Activated B cell treated with CpG ODN at 0.5 μM for 24 hours (primary cell): ENCODE data around the gene MTF1. TPM values are rescaled to one million over a fixed set of nuclear protein-coding genes. Genes with fewer than 3 reads are reported as not detected.

ENCODE experiments used
- ATAC-seq: fragments of 200-7000 bp; cut with Tn5 transposase; one replicate; pipeline ENCODE4 v1.10.0; 2021; ENCODE audit warnings: low read depth, mild to moderate bottlenecking, moderate library complexity
- CTCF ChIA-PET: fragments of 350-600 bp; sonication (Branson Sonifier 250); formaldehyde crosslinking; loops from one replicate; lab custom pipeline; 2021; ENCODE audit warnings: antibody characterized with exemption; lab: Charles Lee
- POLR2A ChIA-PET: fragments of 350-600 bp; sonication (Branson Sonifier 250); formaldehyde crosslinking; loops from one replicate; lab custom pipeline; 2021; ENCODE audit warnings: antibody characterized with exemption; lab: Charles Lee
- DNase-seq: peaks from one replicate; pipeline ENCODE4 v3.0.0; 2022
- H3K27ac Mint-ChIP-seq: one replicate; pipeline ENCODE4 v1.8.0; 2020; ENCODE audit warnings: mixed read lengths
- H3K27me3 Mint-ChIP-seq: one replicate; pipeline ENCODE4 v1.8.0; 2021; ENCODE audit warnings: mixed read lengths
- H3K36me3 Mint-ChIP-seq: one replicate; pipeline ENCODE4 v1.8.0; 2021; ENCODE audit warnings: low read depth, mixed read lengths
- H3K4me1 Mint-ChIP-seq: one replicate; pipeline ENCODE4 v1.8.0; 2021; ENCODE audit warnings: mixed read lengths
- H3K4me3 Mint-ChIP-seq: one replicate; pipeline ENCODE4 v1.8.0; 2020; ENCODE audit warnings: mild to moderate bottlenecking, mixed read lengths
- H3K9me3 Mint-ChIP-seq: one replicate; pipeline ENCODE4 v1.8.0; 2020; ENCODE audit warnings: mixed read lengths
- CTCF ChIP-seq: fragments of 200-600 bp; IDR thresholded peaks from one replicate; pipeline ENCODE4 v1.8.0; 2022; ENCODE audit warnings: antibody characterized with exemption, mild to moderate bottlenecking
- intact Hi-C: fragments of 100-400 bp; cut with micrococcal nuclease; formaldehyde crosslinking; loops from one replicate; pipeline ENCODE4 v1.15.1; 2024
- total RNA-seq: library from RNA; stranded (reverse); gene quantifications from 2 replicates; pipeline ENCODE4 v1.2.3, GENCODE V29; 2022

Gene MTF1
- total RNA-seq, 1 donor from 2014 or later, result 36.2 TPM

- TF ChIP-seq CTCF, result no peak
- H3K27ac Mint-ChIP-seq, result no peak overlapping the region
- DNase-seq (no peak), ATAC-seq (no peak)
- POLR2A ChIA-PET, result interaction anchor here (0.6 kb wide), 1 partner anchor 1470 kb away, joined by 3 read pairs; no protein-coding TSS in a partner anchor
- H3K4me1 Mint-ChIP-seq, result no peaks in the 10 kb centered on the region
- H3K9me3 Mint-ChIP-seq, result no peaks in the 10 kb centered on the region
- intact Hi-C loops, result no loop called here
- no peak overlapping the region for H3K4me3 Mint-ChIP-seq
- no peaks in the 10 kb centered on the region for H3K27me3 Mint-ChIP-seq
- H3K36me3 Mint-ChIP-seq, result peaks cover 77% of the 10 kb centered on the region
- CTCF ChIA-PET, result no interaction called here
These were observed 9.1 kb upstream of the MTF1 start for GRCh38 chr1:37868466-37868865.

GRCh38 chr1:37867784-37868183 is 8.4 kb upstream of the MTF1 start:
- ATAC-seq, result no peak
- no peak overlapping the region for H3K4me3 Mint-ChIP-seq
- no peak for TF ChIP-seq CTCF
- ChIA-PET CTCF (no interaction called here), POLR2A (no interaction called here)
- intact Hi-C loops, result no loop called here
- H3K9me3 Mint-ChIP-seq, result no peaks in the 10 kb centered on the region
- DNase-seq, result no peak
- no peak overlapping the region for H3K27ac Mint-ChIP-seq
- H3K4me1 Mint-ChIP-seq, result no peaks in the 10 kb centered on the region
- H3K36me3 Mint-ChIP-seq, result peaks cover 71% of the 10 kb centered on the region
- no peaks in the 10 kb centered on the region for H3K27me3 Mint-ChIP-seq

GRCh38 chr1:37866491-37866890 is 7.1 kb upstream of the MTF1 start:
- ChIA-PET CTCF (no interaction called here), POLR2A (no interaction called here)
- no peaks in the 10 kb centered on the region for H3K4me1 Mint-ChIP-seq
- DNase-seq (no peak), ATAC-seq (no peak)
- intact Hi-C loops, result no loop called here
- no peaks in the 10 kb centered on the region for H3K9me3 Mint-ChIP-seq
- H3K36me3 Mint-ChIP-seq, result peaks cover 71% of the 10 kb centered on the region
- no peak overlapping the region for H3K27ac Mint-ChIP-seq
- no peak overlapping the region for H3K4me3 Mint-ChIP-seq
- no peaks in the 10 kb centered on the region for H3K27me3 Mint-ChIP-seq
- no peak for TF ChIP-seq CTCF

- no peak overlapping the region for H3K27ac Mint-ChIP-seq
- intact Hi-C loops, result no loop called here
- no peak for ATAC-seq
- no peak for DNase-seq
- CTCF ChIA-PET, result no interaction called here
- H3K36me3 Mint-ChIP-seq, result peaks cover 63% of the 10 kb centered on the region
- POLR2A ChIA-PET, result interaction anchor here (0.7 kb wide), 1 partner anchor 306 kb away, joined by 4 read pairs; no protein-coding TSS in a partner anchor
- no peaks in the 10 kb centered on the region for H3K27me3 Mint-ChIP-seq
- H3K9me3 Mint-ChIP-seq, result no peaks in the 10 kb centered on the region
- H3K4me3 Mint-ChIP-seq, result no peak overlapping the region
- no peak for TF ChIP-seq CTCF
- no peaks in the 10 kb centered on the region for H3K4me1 Mint-ChIP-seq
These were observed 6.1 kb upstream of the MTF1 start for GRCh38 chr1:37865348-37866120.

GRCh38 chr1:37862330-37862729 is 2.9 kb upstream of the MTF1 start:
- intact Hi-C loops, result no loop called here
- Mint-ChIP-seq H3K4me3 (no peak overlapping the region), H3K4me1 (peaks cover 17% of the 10 kb centered on the region), H3K27ac (no peak overlapping the region), H3K27me3 (no peaks in the 10 kb centered on the region), H3K36me3 (peaks cover 42% of the 10 kb centered on the region), H3K9me3 (no peaks in the 10 kb centered on the region)
- CTCF ChIA-PET, result interaction anchor here (0.6 to 0.7 kb wide), 3 partner anchors 16 to 34 kb away, joined by 3 read pairs; no protein-coding TSS in a partner anchor
- no peak for DNase-seq
- TF ChIP-seq CTCF, result no peak
- no peak for ATAC-seq
- POLR2A ChIA-PET, result no interaction called here
